Right ventricle myocardium inferior (tissue), 1 donor: ENCODE measurements around the gene XRCC1. TPM values are rescaled to one million over a fixed set of nuclear protein-coding genes. Genes with fewer than 3 reads are reported as not detected.
"Not testable (repeated sequence)": the region's sequence is repeated elsewhere in the genome, so short reads cannot be mapped to it uniquely, and the experiment has no call there.

Experiments
- ATAC-seq: fragments of 200-7000 bp; cut with Tn5 transposase; one replicate; pipeline ENCODE4 v1.9.1; 2020; ENCODE audit warnings: mild to moderate bottlenecking, moderate library complexity
- DNase-seq: peaks from one replicate; pipeline ENCODE4 v3.0.0; 2021; ENCODE audit errors: missing footprints
- intact Hi-C: fragments of 100-400 bp; cut with DNase I; formaldehyde crosslinking; loops from one replicate; pipeline ENCODE4 v1.11.0; 2022
- total RNA-seq: library from RNA; stranded (reverse); fragmentation: NEBNext Ultra II Directional; extraction: Animal tissue kit (Norgen Biotek cat#: 25700); gene quantifications from one replicate; pipeline ENCODE4 v1.2.1, GENCODE V29; 2021
- donor health status: DM: no; HTN: yes; CAD: no; lungs with severe emphysema.

Gene XRCC1
- total RNA-seq, 1 donor from 2014 or later, result 12.2 TPM

- peak; percentile 99 for DNase-seq
- peak; percentile 92 for ATAC-seq
- intact Hi-C loops, result loop anchor here (1.0 to 10.0 kb wide), 3 partner anchors 63 to 241 kb away; partner anchors contain the start of genes IRGQ and ZNF576
These were observed 41.6 kb downstream of the XRCC1 start for GRCh38 chr19:43533546-43534304.

GRCh38 chr19:43532962-43533545, 42.3 kb downstream of the XRCC1 start, which contains the start of gene ZNF575:
Gene ZNF575, plus strand, starts transcription at chr19:43533188. Its CDS starts 1,235 bp downstream, at chr19:43534423.
- ATAC-seq (peak; percentile 80), DNase-seq (peak; percentile 94)
- intact Hi-C loops, result loop anchor here (1.0 to 10.0 kb wide), 3 partner anchors 63 to 242 kb away; partner anchors contain the start of genes IRGQ and ZNF576

GRCh38 chr19:43532571-43532961, 42.8 kb downstream of the XRCC1 start:
- peak; percentile 76 for DNase-seq
- ATAC-seq, result no peak
- intact Hi-C loops, result loop anchor here (5.0 to 10.0 kb wide), 2 partner anchors 135 to 242 kb away; no protein-coding TSS in a partner anchor

GRCh38 chr19:43527860-43528622, 47.3 kb downstream of the XRCC1 start:
- intact Hi-C loops, result loop anchor here (5.0 kb wide), 1 partner anchor 66 kb away; no protein-coding TSS in a partner anchor
- DNase-seq (no peak), ATAC-seq (no peak)

- intact Hi-C loops, result loop anchor here (5.0 kb wide), 1 partner anchor 65 kb away; no protein-coding TSS in a partner anchor
- DNase-seq (peak; percentile 91), ATAC-seq (peak; percentile 95)
These were observed 48.2 kb downstream of the XRCC1 start, which contains the start of gene ETHE1 for GRCh38 chr19:43526884-43527859. Gene ETHE1, minus strand, starts transcription at chr19:43527201. Its CDS starts 24 bp downstream, at chr19:43527177.

GRCh38 chr19:43525836-43526771, 49.2 kb downstream of the XRCC1 start:
- ATAC-seq (peak; percentile 14), DNase-seq (no peak)
- intact Hi-C loops, result loop anchor here (5.0 kb wide), 1 partner anchor 64 kb away; no protein-coding TSS in a partner anchor

- intact Hi-C loops, result loop anchor here (5.0 kb wide), 1 partner anchor 63 kb away; no protein-coding TSS in a partner anchor
These were observed 50.1 kb downstream of the XRCC1 start for GRCh38 chr19:43524922-43525835.

GRCh38 chr19:43523696-43524095, 51.6 kb downstream of the XRCC1 start:
- ATAC-seq, intact Hi-C loops, DNase-seq: not testable (repeated sequence)

More at GRCh38 chr19:43524922-43525835, 50.1 kb downstream of the XRCC1 start:
- peak; percentile 45 for ATAC-seq
- peak; percentile 76 for DNase-seq

GRCh38 chr19:43522929-43523328, 52.4 kb downstream of the XRCC1 start:
- ATAC-seq (no peak), DNase-seq (no peak)
- intact Hi-C loops, result no loop called here

- intact Hi-C loops, result loop anchor here (1.0 kb wide), 1 partner anchor 72 kb away; no protein-coding TSS in a partner anchor
- ATAC-seq, result peak; percentile 71
- DNase-seq, result peak; percentile 73
These were observed 55.8 kb downstream of the XRCC1 start for GRCh38 chr19:43519436-43520088.

- intact Hi-C loops, result no loop called here
- ATAC-seq, result no peak
These were observed 57.3 kb downstream of the XRCC1 start for GRCh38 chr19:43518051-43518450.

GRCh38 chr19:43512399-43512798, 62.9 kb downstream of the XRCC1 start:
- DNase-seq, ATAC-seq, intact Hi-C loops: not testable (repeated sequence)

More at GRCh38 chr19:43518051-43518450, 57.3 kb downstream of the XRCC1 start:
- DNase-seq, result no peak

GRCh38 chr19:43511324-43511723, 64.0 kb downstream of the XRCC1 start:
- ATAC-seq, result no peak

GRCh38 chr19:43510713-43511112, 64.6 kb downstream of the XRCC1 start:
- DNase-seq (no peak), ATAC-seq (no peak)
- intact Hi-C loops, result no loop called here

More at GRCh38 chr19:43511324-43511723, 64.0 kb downstream of the XRCC1 start:
- DNase-seq, result no peak
- intact Hi-C loops, result no loop called here

- no peak for DNase-seq
- ATAC-seq, result no peak
- intact Hi-C loops, result no loop called here
These were observed 67.4 kb downstream of the XRCC1 start for GRCh38 chr19:43507880-43508279.
